HG03066 (cell line): Measurements from ENCODE around the gene CD40LG.

Source experiments
- ATAC-seq: cut with Tn5 transposase; IDR thresholded peaks from one replicate; pipeline ENCODE4 v1.9.1; 2021; ENCODE audit warnings: low read depth; ENCODE audit not compliant: unreplicated experiment

Gene CD40LG

DNA sequence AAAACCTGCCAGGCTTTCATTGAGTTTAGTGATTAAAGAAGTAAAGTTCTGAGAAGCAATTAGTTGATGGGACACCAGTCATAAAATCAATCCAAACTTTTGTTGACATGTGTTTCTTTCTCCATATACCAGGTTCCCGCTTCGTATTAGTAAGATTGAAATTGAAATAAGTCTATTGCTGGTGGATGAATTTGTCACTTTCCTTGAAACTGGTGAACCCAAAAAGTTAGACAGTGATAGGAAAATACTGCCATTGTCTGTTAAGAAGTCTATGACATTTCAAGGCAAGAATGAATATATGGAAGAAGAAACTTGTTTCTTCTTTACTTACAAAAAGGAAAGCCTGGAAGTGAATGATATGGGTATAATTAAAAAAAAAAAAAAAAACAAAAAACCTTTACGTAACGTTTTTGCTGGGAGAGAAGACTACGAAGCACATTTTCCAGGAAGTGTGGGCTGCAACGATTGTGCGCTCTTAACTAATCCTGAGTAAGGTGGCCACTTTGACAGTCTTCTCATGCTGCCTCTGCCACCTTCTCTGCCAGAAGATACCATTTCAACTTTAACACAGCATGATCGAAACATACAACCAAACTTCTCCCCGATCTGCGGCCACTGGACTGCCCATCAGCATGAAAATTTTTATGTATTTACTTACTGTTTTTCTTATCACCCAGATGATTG, at the start of gene CD40LG:
TSS of gene CD40LG (plus strand) at position 482 of the 684 bp plus-strand sequence. CDS start at position 573, 91 bp downstream.
- ATAC-seq, result no peak

DNA sequence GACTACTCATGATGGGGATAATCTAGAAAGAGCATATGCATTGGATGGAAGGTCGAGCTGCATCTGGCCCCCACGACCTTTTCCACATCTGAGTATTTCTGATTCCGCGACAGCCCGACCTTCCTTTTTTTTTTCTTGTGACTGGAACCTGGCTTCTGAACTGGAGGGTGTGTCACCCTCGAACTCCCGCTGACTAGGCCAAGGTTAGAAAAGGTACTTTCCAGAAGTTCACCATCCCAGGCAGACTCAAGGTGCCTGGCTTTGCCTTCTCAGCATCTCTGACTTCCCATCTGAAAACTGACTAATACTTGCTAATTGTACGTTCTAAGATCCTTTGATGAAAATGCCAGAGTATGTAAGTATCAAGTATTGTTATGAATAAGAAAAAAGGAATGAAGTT, 49.3 kb upstream of the CD40LG start:
- ATAC-seq, result no peak

DNA sequence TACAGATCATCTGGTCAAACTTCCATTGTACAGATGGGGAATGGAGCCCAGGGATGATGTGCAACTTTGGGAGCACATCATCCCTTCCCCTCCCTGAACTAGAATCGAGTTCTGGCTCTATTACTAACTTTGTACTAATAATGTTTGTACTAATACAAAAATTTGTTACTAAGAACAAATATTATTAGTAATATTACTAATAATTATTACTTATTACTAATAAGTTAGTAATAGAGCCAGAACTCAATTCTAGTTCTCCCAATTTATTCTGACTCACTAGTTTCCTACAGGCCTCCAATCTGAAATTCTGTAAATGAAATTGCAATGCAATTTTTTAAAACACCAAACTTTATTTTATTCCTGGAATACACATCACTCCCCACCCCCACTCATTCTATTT, 47.9 kb upstream of the CD40LG start:
- no peak for ATAC-seq

DNA sequence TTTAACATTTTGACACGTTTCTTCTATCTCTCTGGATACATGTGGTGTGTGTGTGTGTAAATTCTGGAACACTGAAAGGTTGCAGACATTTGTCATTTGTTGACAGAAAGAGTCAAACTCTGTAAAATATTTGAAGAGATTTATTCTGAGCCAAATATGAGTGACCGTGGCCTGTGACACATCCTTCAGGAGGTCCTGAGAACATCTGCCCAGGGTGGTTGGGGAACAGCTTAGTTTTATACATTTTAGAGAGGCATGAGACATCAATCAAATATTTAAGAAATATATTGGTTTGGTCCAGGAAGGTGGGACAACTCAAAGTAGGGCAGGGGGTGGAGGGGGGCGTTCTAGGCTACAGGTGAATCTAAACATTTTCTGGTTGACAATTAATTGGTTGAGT, 40.7 kb upstream of the CD40LG start:
- ATAC-seq, result no peak

DNA sequence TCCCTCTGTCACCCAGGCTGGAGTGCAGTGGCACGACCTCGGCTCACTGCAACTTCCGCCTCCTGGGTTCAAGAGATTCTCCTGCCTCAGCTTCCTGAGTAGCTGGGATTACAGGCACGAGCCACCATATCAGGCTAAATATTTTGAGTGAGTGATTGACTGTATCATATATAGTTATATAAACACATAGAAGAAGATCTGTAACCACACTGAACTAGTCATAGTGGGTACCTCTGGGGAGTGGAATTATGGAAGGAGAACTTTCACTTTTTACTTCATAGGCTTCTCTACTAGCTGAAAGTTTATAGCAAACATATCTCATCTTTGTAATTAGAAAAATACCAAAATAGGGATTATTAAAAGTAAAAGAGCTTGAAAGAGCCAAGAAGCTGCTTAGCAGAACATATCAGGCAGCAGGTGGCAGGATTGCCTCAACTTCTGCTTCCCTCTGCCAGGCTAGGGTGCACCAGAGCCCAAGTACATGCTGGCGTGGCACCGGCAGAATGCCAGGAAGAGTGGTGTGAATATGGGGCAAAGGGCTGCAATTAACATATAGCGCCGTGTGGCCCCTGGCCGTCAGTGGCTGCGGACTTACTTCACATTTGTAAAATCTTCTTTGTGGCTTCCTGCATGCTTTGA, 39.5 kb upstream of the CD40LG start:
- no peak for ATAC-seq

DNA sequence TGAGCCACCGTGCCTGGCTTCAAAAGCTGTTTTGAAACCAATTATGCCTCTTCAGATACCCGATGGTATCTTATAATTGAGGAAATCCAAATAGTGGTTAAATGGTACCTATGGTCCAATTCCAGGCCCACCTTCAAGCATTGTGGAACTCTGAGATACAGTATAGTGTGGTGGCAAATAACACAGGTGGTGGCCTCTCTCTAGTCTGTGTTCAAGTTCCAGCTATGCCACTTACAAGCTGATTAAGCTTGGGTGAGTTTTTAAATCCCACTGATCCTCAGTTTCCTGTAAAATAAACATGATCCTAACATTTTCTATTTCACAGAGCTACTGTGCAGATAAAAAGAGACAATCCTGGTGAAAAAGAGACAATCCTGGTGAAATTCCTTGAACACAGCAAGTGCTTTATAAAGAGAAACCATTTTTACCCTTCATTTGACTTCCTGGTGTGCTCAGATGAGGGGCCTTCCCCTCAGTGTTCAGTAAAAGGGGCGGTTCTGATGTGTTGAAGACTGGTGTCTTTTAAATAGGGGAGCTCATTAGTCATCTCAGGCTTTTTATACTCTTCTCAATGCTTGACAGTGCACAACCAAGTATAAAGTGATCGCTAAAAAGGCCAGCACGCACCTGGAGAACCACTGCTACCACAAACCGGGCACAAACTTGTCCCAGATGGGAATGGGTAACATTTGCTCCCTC, 30.8 kb upstream of the CD40LG start:
- peak; percentile 72 for ATAC-seq

DNA sequence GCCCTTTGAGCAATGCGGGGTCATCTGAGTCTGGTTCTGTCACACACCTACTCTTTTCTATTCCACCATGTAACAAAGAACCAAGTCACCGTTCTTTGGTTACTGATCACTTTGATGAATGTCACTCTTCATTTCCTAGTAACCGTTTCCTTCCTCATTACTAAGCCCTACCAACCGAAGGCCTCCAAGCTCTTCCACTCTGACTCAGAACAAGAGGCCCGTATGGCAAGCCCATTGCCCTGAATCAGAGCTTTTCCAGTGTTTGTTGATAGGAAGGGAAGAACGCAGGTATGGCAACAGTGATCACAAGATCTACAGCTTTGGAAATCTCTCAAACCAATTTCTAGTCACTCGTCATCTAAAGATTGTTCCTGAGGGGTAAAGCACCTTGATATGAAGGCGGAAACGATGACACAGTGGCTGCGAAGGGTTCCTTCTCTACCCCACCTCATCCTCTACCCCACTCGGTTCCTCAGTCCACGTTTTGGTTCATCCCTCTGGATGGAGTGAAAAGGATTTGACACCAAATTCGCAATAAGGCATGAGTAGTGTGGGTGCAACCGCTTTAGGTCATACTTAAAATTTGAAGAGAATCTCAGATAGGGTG, 28.0 kb upstream of the CD40LG start:
- no peak for ATAC-seq

DNA sequence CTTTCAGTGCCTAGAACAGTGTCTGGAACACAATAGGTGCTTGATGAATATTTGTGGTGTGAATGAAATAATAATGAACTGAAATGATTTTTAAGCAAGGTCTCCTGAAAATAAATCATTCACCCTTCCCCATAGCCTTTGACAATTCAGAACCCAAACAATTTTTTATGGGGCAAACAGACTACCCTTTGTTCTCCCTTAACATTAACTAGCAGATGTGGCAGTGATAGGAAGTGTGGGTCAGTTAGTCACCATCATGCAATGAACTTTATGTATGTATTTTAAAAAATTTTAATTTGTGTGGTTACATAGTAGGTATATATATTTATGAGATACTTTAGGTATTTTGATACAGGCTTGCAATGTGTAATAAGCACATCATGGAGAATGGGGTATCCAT, 27.2 kb upstream of the CD40LG start:
- no peak for ATAC-seq

DNA sequence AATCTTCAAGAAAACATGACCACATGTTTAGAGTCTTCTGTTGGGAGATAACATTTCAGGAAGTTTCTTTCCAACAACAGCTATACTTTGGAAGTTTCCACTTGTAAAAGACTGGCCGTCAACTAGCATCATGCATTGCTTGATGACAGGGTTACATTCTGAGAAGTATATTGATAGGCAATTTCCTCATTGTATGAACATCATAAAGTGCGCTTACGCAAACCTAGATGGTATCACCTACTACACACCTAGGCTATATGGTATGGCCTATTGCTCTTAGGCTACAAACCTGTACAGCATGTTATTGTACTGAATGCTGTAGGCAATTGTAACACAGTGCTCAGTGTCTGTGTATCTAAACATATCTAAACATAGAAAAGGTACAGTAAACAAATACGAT, 25.4 kb upstream of the CD40LG start:
- no peak for ATAC-seq

DNA sequence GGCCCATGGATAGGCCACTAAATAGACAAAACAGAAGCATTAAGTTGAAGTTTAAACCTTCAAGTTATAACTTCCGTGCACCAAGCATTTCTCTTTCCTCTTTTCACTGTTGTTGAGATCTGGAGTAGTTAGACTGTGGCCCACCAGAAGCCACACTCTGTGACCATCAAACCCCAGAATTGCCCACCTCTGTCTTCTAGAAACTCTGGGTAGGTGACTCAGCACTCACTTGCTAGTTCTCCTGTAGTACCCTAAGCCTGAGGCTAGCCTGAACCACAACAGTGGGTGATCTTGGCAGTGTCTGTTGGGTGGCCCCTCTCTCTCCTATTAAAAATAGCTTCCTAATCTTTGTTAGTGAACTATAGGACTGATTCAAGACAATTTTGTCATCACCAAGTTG, 24.6 kb upstream of the CD40LG start:
- no peak for ATAC-seq

DNA sequence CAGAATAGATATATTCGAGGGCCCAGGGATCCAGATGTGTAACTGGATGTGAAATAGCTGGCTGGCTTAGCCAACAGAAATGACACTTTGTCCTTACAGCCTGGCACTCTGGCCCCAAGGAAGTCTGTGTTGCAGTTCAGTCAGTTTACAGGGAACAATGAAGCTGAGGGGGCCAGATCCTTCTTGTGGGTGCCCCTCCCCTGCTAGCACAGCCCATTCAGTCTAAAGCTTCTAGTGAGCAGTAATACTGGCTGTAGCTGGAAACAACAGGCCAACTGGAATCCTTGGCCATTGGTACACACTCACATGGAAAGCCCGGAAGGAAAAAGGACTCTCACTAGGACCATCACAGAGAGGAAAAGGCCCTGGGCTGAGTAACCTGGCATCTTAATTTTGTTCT, 22.7 kb upstream of the CD40LG start:
- no peak for ATAC-seq

DNA sequence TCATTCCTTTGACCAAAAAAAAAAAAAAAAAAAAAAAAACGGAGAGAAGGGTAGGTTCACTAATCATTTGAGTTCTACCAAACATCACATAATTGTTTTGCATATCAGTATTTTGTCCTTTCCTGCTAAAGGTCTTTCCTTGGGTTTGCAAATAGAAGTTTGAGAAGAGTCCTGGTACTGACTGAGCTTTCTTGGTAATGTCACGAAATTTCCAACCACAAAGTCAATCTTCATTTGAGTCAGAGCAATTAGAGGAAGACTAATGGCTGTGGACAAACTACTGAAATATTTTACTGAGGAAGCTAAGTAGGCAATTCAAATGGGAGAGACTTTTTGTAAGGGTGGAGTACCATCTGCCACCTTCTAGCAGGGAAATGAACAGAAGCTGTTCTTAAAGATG, 21.7 kb upstream of the CD40LG start:
- ATAC-seq, result no peak

DNA sequence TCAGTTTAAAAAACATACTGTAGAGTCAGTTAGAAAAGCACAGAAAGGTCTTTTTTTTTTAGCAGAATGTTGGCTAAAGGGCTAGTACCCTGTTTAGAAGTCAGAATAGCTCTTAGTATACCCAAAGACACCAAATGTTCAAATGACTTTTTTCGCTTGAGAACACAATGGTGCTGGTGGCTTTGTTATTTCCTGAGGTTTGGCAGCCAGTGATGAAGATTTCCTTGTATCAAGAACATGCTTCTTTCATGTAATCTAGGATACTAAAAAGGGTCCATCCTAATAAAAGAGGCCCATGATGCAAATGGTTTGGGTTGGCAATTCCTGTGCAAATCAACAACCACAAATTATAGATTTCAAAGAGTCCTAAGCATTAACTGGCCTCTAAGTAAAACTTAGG, 21.1 kb upstream of the CD40LG start:
- ATAC-seq, result no peak

DNA sequence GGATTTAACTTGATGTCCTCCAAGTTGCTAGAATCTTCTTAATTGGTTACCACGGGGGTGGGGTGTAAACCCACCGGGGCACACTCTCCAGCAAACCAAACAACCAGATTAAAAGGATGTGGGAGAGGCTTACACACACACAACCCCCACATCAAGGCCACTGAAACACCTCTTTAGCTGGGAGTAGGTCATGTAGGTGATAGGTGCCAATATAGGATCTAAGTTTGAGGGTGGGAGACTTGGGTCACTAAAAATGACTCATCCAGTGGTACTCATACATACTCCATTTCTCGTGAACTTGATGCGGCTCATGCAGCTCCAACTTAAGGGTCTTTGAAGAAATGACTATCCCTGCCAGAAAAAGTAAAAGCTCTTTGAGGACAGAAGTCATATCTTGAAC, 20.5 kb upstream of the CD40LG start:
- no peak for ATAC-seq

DNA sequence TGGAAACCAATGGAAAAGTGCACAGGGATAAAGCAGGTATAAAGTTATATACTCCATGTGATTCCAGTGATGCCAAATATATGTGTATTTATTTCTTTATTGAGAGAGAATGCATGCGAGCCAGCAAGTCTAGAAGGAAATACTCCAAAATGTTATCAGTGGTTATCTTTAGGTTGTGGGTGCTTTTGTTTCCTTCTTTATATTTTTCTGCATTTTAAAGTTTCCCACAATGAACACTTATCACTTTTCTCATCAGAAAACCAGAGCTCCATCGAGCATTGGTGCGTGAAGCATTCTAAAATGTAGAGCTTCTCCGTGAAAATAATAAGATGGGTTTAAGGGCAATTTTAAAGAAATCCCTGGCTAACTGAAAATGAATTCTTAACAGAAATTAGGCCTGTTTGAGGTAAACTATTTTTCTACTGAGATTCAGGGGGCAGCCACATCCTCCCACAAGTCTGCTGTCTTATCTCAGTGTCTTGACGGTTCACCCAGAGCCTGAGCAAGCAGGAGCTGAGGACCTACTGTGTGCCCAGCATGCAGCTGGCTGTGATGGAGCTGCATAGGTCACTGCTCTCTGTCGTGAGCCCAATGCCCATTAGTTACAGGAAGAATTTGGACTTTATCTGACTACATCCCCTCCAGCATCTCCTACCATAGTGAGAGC, 18.7 kb upstream of the CD40LG start:
- no peak for ATAC-seq

DNA sequence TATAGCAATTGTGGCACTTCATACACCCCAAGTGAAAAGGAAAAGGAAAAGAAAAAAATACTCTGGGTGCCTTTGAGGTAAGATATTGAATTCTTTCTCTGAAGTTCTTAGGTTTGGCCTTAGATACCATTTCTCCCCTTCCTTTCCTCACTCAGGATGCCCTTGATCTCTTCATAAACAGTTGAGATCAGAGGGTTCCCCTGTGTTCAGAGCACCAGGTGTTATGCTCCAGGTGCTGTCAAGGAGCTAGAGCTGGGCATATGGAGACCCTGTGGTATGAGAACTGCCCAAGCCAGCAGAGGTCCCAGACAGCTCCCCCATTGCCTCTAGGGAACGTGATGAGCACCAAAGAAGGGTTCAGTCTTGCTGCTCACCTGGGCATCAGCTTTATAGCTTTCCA, 17.1 kb upstream of the CD40LG start:
- no peak for ATAC-seq

DNA sequence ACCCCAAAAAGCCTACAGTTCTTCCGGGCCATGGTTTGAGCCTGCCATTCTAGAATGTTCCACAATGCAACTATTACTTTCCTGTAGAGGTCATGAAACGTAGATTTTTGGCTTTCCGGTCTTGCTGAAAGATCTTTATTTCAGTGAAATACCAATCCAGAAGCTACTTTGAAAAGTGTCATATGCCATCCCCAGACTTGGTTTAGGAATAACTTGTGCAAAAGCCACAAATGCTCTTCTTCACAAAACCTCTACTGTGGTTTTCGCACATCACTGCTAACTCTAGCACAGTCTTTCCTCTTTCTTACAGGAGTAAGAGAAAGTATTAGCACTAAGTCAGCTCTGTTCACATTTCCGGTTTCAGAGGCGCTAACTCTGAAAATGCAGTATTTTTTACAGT, 12.7 kb upstream of the CD40LG start:
- peak; percentile 91 for ATAC-seq

DNA sequence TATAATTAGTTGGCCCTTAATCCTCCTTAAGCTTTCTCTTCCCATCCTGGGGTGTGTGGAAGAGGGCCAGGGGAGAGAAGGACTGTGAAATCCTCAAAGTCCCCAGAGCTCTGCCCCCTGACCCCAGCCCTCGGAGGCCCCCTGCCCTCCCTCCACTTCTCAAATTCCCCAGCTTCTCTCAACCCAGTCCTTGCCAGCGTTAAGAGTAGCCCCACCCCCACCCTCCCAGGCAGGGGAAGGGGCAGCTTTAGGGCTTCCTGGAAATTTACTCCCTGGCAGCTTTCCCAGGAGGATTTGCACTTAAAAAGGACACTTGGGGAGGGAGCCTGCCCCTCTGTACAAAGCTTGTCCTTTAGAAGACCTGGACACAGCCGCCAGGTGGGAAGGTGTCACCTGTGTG, 11.8 kb upstream of the CD40LG start:
- no peak for ATAC-seq

DNA sequence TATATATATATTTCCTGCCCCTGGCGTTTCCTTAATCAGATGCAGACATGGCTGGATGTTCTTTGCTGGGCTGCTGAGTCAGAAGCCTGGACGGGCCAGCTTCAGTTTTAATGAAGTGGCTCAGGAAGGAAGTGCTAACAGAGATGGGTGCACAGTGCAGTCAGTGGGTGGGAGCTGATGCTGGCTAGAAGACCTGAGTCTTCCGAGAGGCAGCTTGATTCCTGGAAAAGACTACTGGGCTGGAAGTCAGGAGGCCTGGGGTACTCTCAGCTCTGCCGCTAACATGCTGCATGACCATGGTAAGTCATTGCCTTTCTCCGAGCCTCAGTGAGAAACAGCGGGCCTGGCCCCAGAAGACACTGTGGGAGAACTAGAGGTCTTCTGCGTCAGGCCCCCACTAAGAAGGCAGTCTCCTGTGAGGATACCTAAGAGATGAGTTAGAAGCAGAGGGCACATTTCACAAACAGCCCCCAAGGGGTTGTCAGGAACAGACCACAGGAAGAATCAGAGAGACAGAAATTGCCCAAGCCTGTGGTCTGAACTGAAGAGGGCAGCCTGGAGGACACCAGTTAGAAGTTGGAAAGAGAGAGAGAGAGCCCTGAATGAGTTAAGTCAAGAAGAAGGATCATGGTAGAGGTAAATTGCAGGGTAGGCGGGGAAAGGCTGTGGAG, 8.3 kb upstream of the CD40LG start:
- ATAC-seq, result no peak

DNA sequence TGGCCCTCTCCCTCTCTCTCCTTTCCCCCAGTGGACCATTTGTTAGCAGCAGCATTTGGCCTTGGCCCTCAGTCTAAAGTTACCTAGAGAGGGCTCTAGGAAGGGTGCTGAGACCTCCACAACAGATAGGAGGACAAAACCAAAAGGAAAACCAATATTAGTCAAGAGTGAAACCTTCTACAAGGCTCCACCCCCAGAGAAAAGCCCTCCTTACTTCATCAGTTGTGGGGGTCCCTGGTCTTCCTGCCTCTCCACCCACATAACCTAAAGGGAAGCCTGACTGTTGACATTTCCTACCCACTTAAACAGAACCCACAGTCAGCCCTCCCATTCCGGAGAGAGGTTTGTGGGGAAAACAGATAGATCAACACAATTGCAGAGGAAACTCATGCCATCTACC, 4.7 kb upstream of the CD40LG start:
- ATAC-seq, result no peak
